HFF-Myc (cell line): ENCODE data around the gene TASOR2.

Experiments used
- DNase-seq: peaks from one replicate; pipeline ENCODE4 v3.0.0-alpha.2; 2011; ENCODE audit warnings: low read depth; ENCODE audit errors: extremely low read depth
- H3K4me3 ChIP-seq: replicated peaks from 2 replicates; pipeline ENCODE4 v1.5.1; 2011; ENCODE audit warnings: low read depth, mild to moderate bottlenecking, control low read depth, low read length
- TF ChIP-seq, protein P1 (sequence below): IDR thresholded peaks from 2 replicates; pipeline ENCODE4 v1.5.1; 2012; ENCODE audit warnings: mild to moderate bottlenecking, low read depth, low read length, control low read depth; ENCODE audit errors: missing control alignments

The TASOR2 gene

DNA sequence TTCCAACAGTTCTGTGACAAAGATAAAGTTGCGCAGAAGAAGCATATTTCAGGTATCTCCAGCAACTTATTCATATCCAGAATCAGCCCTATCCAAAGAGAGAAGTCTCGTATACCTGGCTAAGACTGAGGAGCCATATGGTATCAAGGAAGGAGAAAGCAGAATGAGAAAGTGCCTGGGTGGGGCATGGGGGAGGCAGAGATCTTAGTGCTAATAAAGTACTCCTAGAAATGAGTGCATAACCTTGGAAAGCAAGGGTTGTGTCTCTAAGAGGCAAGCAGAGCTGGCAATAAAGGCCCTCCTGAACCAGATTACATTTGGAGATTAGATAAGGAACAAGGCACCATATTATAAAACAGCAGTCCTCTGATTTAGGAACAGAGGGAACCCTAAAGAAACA, 12.7 kb downstream of the TASOR2 start:
- DNase-seq, result no peak
- TF ChIP-seq, protein P1, sequence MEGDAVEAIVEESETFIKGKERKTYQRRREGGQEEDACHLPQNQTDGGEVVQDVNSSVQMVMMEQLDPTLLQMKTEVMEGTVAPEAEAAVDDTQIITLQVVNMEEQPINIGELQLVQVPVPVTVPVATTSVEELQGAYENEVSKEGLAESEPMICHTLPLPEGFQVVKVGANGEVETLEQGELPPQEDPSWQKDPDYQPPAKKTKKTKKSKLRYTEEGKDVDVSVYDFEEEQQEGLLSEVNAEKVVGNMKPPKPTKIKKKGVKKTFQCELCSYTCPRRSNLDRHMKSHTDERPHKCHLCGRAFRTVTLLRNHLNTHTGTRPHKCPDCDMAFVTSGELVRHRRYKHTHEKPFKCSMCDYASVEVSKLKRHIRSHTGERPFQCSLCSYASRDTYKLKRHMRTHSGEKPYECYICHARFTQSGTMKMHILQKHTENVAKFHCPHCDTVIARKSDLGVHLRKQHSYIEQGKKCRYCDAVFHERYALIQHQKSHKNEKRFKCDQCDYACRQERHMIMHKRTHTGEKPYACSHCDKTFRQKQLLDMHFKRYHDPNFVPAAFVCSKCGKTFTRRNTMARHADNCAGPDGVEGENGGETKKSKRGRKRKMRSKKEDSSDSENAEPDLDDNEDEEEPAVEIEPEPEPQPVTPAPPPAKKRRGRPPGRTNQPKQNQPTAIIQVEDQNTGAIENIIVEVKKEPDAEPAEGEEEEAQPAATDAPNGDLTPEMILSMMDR, result no peak
- no peak overlapping the region for H3K4me3 ChIP-seq

DNA sequence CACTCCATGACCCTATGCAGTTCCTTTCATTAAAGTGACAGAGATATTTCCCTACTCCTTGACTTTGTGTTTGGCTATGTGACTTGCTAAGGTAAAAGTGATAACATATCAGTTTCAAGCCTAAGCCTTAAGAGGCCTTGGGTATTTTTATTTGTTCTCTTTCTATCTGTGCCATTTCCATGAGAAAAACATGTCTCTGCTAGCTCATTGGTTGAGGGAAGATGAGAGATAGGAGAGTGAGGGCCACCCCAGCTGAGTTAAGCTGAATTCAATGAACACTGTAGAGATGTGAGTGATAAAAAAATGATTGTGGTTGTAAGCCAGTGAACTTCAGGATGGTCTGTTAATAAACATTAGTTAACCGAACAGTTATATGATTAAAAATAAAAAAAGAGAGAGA, 13.4 kb downstream of the TASOR2 start:
- no peak overlapping the region for H3K4me3 ChIP-seq
- TF ChIP-seq, protein P1, result no peak
- DNase-seq, result no peak

GRCh38 chr10:5708356-5708755, 23.7 kb downstream of the TASOR2 start:
- no peak for DNase-seq
- TF ChIP-seq, protein P1, result no peak
- H3K4me3 ChIP-seq, result no peak overlapping the region

- H3K4me3 ChIP-seq, result no peak overlapping the region
- DNase-seq, result no peak
- TF ChIP-seq, protein P1, result no peak
Observed at GRCh38 chr10:5709865-5710264, 25.2 kb downstream of the TASOR2 start.

DNA sequence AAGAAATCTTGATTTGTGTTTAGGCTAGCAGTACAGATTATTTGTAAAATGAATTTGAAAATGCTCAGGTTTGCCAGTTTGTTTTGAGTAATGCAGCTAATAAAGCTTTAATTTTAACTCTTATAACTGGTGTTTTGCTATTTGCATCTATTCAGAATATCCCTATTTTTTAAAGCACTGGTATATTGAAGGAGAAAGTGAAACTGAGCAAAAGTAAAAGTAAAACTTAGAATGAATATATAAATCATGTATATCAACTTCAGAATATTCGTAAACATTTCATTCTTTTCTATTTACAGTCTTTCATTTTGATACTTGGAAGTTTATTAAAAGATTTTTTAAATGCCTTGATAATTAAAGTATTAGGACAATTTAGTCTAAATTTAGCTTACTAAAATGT, 26.2 kb downstream of the TASOR2 start:
- TF ChIP-seq, protein P1, result no peak
- no peak overlapping the region for H3K4me3 ChIP-seq
- no peak for DNase-seq

- DNase-seq, result no peak
- TF ChIP-seq, protein P1, result no peak
- no peak overlapping the region for H3K4me3 ChIP-seq
Observed at GRCh38 chr10:5711642-5712041, 27.0 kb downstream of the TASOR2 start.

DNA sequence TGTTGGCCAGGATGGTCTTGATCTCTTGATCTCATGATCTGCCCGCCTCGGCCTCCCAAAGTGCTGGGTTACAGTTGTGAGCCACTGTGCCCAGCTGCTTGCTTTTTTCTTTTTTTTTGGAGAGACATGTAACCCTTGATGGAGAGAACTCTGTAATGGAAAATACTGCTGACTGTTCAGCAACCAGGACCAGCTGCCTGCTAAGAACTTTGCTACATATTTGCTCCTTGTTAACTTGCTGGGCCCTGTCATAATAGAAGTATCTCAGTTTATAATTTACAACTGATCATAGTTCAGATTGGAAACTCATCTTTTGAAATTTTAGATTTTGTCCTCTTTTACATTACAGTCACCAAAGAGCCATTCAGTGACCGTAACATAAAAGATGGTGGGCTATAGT, 34.9 kb downstream of the TASOR2 start:
- no peak for DNase-seq
- TF ChIP-seq, protein P1, result no peak
- no peak overlapping the region for H3K4me3 ChIP-seq
